Activated CD8-positive, alpha-beta T cell treated with anti-CD3 and anti-CD28 coated beads for 36 hours (primary cell): Measurements from ENCODE around the gene OGFR. TPM values are rescaled to one million over a fixed set of nuclear protein-coding genes. Genes with fewer than 3 reads are reported as not detected.

Experiments used
- ATAC-seq: fragments of 200-7000 bp; cut with Tn5 transposase; one replicate; pipeline ENCODE4 v1.10.0; 2021; ENCODE audit warnings: mild to moderate bottlenecking, moderate library complexity
- CTCF ChIA-PET: fragments of 350-600 bp; sonication (Branson Sonifier 250); formaldehyde crosslinking; loops from one replicate; lab custom pipeline; 2021; ENCODE audit warnings: antibody characterized with exemption; lab: Charles Lee
- POLR2A ChIA-PET: fragments of 350-600 bp; sonication (Branson Sonifier 250); formaldehyde crosslinking; loops from one replicate; lab custom pipeline; 2021; ENCODE audit warnings: antibody characterized with exemption; lab: Charles Lee
- DNase-seq: peaks from one replicate; pipeline ENCODE4 v3.0.0-alpha.2; 2020
- H3K27ac Mint-ChIP-seq: one replicate; pipeline ENCODE4 v1.8.0; 2021; ENCODE audit warnings: mild to moderate bottlenecking, mixed read lengths
- H3K27me3 Mint-ChIP-seq: one replicate; pipeline ENCODE4 v1.8.0; 2021; ENCODE audit warnings: mixed read lengths
- H3K36me3 Mint-ChIP-seq: one replicate; pipeline ENCODE4 v1.8.0; 2021; ENCODE audit warnings: low read depth, mixed read lengths
- H3K4me1 Mint-ChIP-seq: one replicate; pipeline ENCODE4 v1.8.0; 2021; ENCODE audit warnings: low read depth, mixed read lengths
- H3K4me3 Mint-ChIP-seq: one replicate; pipeline ENCODE4 v1.8.0; 2021; ENCODE audit warnings: mild to moderate bottlenecking, moderate library complexity, mixed read lengths
- H3K9me3 Mint-ChIP-seq: one replicate; pipeline ENCODE4 v1.8.0; 2021; ENCODE audit warnings: mixed read lengths
- intact Hi-C: fragments of 100-400 bp; cut with micrococcal nuclease; formaldehyde crosslinking; loops from one replicate; pipeline ENCODE4 v1.10.0; 2022
- total RNA-seq, 2 experiments: library from RNA; stranded (reverse); gene quantifications; one replicate each; pipeline ENCODE4 v1.2.3, GENCODE V29; 2021
- TF ChIP-seq, protein P1 (sequence below): fragments of 200-600 bp; IDR thresholded peaks from one replicate; pipeline ENCODE4 v1.8.0; 2022; ENCODE audit warnings: antibody characterized with exemption, mild to moderate bottlenecking

OGFR gene
- total RNA-seq, 2 experiments from 2014 or later: 53.6 to 55.2 TPM

DNA sequence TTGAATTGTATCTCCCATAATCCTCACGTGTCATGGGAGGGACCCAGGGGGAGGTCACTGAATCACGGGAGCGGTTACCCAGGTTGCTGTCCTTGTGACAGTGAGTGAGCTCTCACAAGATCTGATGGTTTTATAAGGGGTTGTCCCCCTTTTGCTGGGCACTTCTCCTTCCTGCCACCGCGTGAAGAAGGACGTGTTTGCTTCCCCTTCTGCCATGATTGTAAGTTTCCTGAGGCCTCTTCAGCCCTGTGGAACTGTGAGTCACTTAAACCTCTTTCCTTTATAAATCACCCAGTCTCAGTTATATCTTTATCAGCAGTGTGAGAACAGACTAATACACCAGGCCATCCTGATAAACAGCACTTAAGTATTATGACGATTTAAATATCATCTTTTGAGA, 17.3 kb upstream of the OGFR start:
- DNase-seq (peak; percentile 24), ATAC-seq (peak; percentile 13)
- TF ChIP-seq, protein P1, sequence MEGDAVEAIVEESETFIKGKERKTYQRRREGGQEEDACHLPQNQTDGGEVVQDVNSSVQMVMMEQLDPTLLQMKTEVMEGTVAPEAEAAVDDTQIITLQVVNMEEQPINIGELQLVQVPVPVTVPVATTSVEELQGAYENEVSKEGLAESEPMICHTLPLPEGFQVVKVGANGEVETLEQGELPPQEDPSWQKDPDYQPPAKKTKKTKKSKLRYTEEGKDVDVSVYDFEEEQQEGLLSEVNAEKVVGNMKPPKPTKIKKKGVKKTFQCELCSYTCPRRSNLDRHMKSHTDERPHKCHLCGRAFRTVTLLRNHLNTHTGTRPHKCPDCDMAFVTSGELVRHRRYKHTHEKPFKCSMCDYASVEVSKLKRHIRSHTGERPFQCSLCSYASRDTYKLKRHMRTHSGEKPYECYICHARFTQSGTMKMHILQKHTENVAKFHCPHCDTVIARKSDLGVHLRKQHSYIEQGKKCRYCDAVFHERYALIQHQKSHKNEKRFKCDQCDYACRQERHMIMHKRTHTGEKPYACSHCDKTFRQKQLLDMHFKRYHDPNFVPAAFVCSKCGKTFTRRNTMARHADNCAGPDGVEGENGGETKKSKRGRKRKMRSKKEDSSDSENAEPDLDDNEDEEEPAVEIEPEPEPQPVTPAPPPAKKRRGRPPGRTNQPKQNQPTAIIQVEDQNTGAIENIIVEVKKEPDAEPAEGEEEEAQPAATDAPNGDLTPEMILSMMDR: no peak
- H3K27ac Mint-ChIP-seq: peak overlapping the region; percentile 21
- ChIA-PET POLR2A (no interaction called here), CTCF (interaction anchor here (1.5 kb wide), 1 partner anchor 170 kb away, joined by 3 read pairs; no protein-coding TSS in a partner anchor)
- no peak overlapping the region for H3K4me3 Mint-ChIP-seq
- H3K4me1 Mint-ChIP-seq: peaks cover 16% of the 10 kb centered on the region
- intact Hi-C loops: no loop called here
- no peaks in the 10 kb centered on the region for H3K9me3 Mint-ChIP-seq
- H3K36me3 Mint-ChIP-seq: no peaks in the 10 kb centered on the region
- no peaks in the 10 kb centered on the region for H3K27me3 Mint-ChIP-seq

DNA sequence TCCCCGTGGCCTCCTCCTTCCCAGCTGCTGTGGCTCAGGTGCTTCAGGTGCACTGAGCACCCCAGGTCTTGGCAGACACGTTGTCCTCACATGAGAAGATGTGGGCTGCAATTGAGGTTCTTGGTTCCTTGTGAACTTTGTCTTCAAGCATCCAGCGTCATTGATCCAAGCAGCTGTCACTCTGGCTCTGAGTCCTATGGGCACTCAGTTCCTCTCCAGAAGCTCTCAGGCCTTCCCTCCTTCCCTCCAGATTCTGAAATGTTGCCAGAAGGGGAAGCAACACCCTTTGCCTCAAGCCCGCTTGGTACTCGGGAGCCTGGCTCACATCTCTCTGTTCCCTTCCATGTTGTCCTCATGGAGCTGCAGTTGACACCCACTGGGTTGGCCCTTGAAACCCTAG, 16.8 kb upstream of the OGFR start:
- ChIA-PET CTCF (interaction anchor here (1.4 to 1.5 kb wide), 2 partner anchors 9 to 171 kb away, joined by 3 read pairs; no protein-coding TSS in a partner anchor), POLR2A (interaction anchor here (1.0 kb wide), 1 partner anchor 9 kb away, joined by 3 read pairs; no protein-coding TSS in a partner anchor)
- no peak for ATAC-seq
- TF ChIP-seq, protein P1: no peak
- H3K27ac Mint-ChIP-seq: no peak overlapping the region
- H3K4me3 Mint-ChIP-seq: no peak overlapping the region
- no peaks in the 10 kb centered on the region for H3K36me3 Mint-ChIP-seq
- intact Hi-C loops: no loop called here
- no peaks in the 10 kb centered on the region for H3K27me3 Mint-ChIP-seq
- no peaks in the 10 kb centered on the region for H3K9me3 Mint-ChIP-seq
- no peak for DNase-seq
- peaks cover 16% of the 10 kb centered on the region for H3K4me1 Mint-ChIP-seq

DNA sequence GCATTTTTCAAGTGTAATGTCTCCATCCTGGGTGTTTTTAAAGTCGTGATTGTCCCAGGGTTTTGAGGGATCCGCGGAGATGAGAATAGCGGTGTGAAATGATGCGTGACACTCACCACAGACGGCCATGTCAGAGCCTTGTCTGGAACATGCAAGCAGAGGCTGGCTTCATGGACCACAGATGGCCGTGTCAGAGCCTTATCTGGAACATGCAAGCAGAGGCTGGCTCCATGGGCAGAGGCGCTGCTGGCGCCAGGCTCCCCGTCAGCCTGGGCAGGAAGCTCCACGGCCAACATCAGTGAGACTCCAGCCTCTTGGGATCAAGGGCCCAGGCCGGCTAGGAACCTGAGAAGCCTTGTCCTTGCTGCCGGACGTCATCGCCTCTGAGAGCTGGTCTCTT, 16.0 kb upstream of the OGFR start:
- peaks cover 22% of the 10 kb centered on the region for H3K4me1 Mint-ChIP-seq
- ATAC-seq (no peak), DNase-seq (no peak)
- intact Hi-C loops: no loop called here
- H3K36me3 Mint-ChIP-seq: no peaks in the 10 kb centered on the region
- no peaks in the 10 kb centered on the region for H3K9me3 Mint-ChIP-seq
- ChIA-PET POLR2A (interaction anchor here (0.8 to 1.0 kb wide), 2 partner anchors 10 to 81 kb away, joined by 3 read pairs; no protein-coding TSS in a partner anchor), CTCF (interaction anchor here (0.6 to 1.5 kb wide), 6 partner anchors 9 to 339 kb away, joined by 3 to 5 read pairs (median 3); no protein-coding TSS in a partner anchor)
- TF ChIP-seq, protein P1: no peak
- H3K4me3 Mint-ChIP-seq: no peak overlapping the region
- no peak overlapping the region for H3K27ac Mint-ChIP-seq
- H3K27me3 Mint-ChIP-seq: no peaks in the 10 kb centered on the region

DNA sequence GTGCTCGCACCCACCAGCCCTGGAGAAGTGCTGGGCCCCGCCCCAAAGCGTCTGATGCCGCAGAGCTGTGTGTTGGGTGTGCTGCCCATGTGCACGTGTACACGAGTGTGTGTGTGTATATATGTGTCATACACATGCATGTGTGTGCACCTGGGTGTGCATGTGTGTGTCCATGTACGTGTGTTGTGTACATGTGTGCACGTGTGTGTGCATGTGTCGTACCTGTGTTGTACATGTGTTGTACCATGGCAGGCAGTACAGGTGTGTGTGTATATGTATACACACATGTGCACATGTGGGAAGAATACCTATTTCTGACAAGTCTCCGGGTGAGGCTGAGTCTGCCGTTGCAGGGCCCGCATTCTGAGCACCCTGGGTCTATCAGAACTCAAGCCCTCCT, 14.6 kb upstream of the OGFR start:
- intact Hi-C loops: loop anchor here (5.0 to 10.0 kb wide), 2 partner anchors 135 to 288 kb away; no protein-coding TSS in a partner anchor
- TF ChIP-seq, protein P1: no peak
- H3K4me1 Mint-ChIP-seq: peaks cover 26% of the 10 kb centered on the region
- H3K27me3 Mint-ChIP-seq: no peaks in the 10 kb centered on the region
- no peak overlapping the region for H3K4me3 Mint-ChIP-seq
- DNase-seq: no peak
- H3K9me3 Mint-ChIP-seq: no peaks in the 10 kb centered on the region
- ATAC-seq: no peak
- no peak overlapping the region for H3K27ac Mint-ChIP-seq
- ChIA-PET POLR2A (interaction anchor here (1.6 kb wide), 1 partner anchor 146 kb away, joined by 4 read pairs; no protein-coding TSS in a partner anchor), CTCF (interaction anchor here (2.2 to 3.4 kb wide), 5 partner anchors 15 to 173 kb away, joined by 5 to 19 read pairs (median 12); partner anchors contain the start of gene SLCO4A1)
- no peaks in the 10 kb centered on the region for H3K36me3 Mint-ChIP-seq
